Hematopoietic multipotent progenitor cell (in vitro differentiated cells): ENCODE measurements around the gene UQCC3. TPM values are rescaled to one million over a fixed set of nuclear protein-coding genes. Genes with fewer than 3 reads are reported as not detected.

Source experiments
- DNase-seq, 3 donors: peaks; one replicate each; pipeline ENCODE4 v3.0.0-alpha.2; 2011 to 2015; ENCODE audit warnings: low read depth in 2 of 3, low spot score in 2 of 3
- small RNA-seq: library from RNA; depleted of rRNA; stranded (forward); fragments of <200 nt; gene quantifications from one replicate; pipeline ENCODE3, GENCODE V24; 2012
- total RNA-seq: library from RNA; depleted of rRNA; stranded (reverse); fragments of >200 nt; gene quantifications from one replicate; pipeline ENCODE4 v1.2.3, GENCODE V29; 2012

The UQCC3 gene
- total RNA-seq, 1 donor, result 7.3 TPM

DNA sequence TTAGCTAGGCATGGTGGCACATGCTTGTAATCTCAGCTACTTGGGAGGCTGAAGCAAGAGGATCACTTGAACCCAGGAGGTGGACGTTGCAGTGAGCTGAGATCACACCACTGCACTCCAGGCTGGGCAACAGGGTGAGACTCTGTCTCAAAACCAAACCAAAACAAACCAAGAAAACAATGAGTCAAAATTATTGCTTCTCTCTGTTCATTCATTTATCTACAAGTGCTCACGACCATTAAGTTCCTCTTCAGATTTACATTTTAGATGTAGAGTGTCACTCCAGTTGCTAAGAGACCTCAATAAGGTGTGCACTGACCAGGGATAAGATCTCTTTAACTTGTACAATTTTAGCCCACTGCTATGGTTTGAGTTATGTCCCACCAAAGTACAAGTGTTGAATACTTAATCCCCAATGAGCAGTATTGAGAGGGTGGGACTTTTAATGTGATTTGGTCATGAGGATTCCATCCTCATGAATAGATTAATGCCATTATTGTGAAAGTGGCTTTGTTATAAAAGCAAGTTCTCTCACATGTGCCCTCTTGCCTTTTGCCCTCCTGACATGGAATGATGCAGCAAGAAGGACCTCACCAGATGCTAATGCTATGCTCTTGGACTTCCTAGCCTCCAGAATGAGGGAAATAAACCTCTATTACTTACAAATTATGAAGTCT, 48.0 kb downstream of the UQCC3 start:
- DNase-seq, result no peak

GRCh38 chr11:62721994-62722393, 50.5 kb downstream of the UQCC3 start:
- peak in 2 of 3 donors; percentile 44 to 52 for DNase-seq

Small RNA genes lying within 50 kb of the gene (small RNA-seq; reads per million reads assigned to genes)
- gene SNORA57, result not detected

Other genes starting within 250 kb of the UQCC3 start
- gene AHNAK, start 124.9 kb upstream of the UQCC3 start, total RNA-seq, result 250 TPM
- gene EEF1G, start 97.8 kb upstream of the UQCC3 start, total RNA-seq, result 3,462 TPM
- 11.6 TPM for gene TUT1, start 80.2 kb upstream of the UQCC3 start, total RNA-seq
- gene MTA2, start 69.8 kb upstream of the UQCC3 start, total RNA-seq, result 142 TPM
- gene EML3, start 58.9 kb upstream of the UQCC3 start, total RNA-seq, result 38.0 TPM
- gene ROM1, start 58.4 kb upstream of the UQCC3 start, total RNA-seq, result 2.7 TPM
- gene B3GAT3, start 49.7 kb upstream of the UQCC3 start, total RNA-seq, result 36.4 TPM
- 215 TPM for gene GANAB, start 25.1 kb upstream of the UQCC3 start, total RNA-seq
- 33.7 TPM for gene INTS5, start 18.4 kb upstream of the UQCC3 start, total RNA-seq
- gene C11orf98, start 6.5 kb upstream of the UQCC3 start, total RNA-seq, result 15.3 TPM
- gene CSKMT, start 6.4 kb upstream of the UQCC3 start, total RNA-seq, result 51.7 TPM
- 6.5 TPM for gene LBHD1, start 594 bp downstream of the UQCC3 start, total RNA-seq
- gene UBXN1, start 7.4 kb downstream of the UQCC3 start, total RNA-seq, result 141 TPM
- 0.27 TPM for gene LRRN4CL, start 17.9 kb downstream of the UQCC3 start, total RNA-seq
- 66.5 TPM for gene BSCL2, start 35.8 kb downstream of the UQCC3 start, total RNA-seq
- gene GNG3, start 36.0 kb downstream of the UQCC3 start, total RNA-seq, result not detected
- 7.5 TPM for gene HNRNPUL2, start 55.8 kb downstream of the UQCC3 start, total RNA-seq
- 30.4 TPM for gene TTC9C, start 56.8 kb downstream of the UQCC3 start, total RNA-seq
- 17.5 TPM for gene ZBTB3, start 82.5 kb downstream of the UQCC3 start, total RNA-seq
- gene POLR2G, start 89.9 kb downstream of the UQCC3 start, total RNA-seq, result 81.3 TPM
- gene TAF6L, start 99.7 kb downstream of the UQCC3 start, total RNA-seq, result 25.0 TPM
- gene TMEM179B, start 115.7 kb downstream of the UQCC3 start, total RNA-seq, result 49.3 TPM
- 31.2 TPM for gene TMEM223, start 120.3 kb downstream of the UQCC3 start, total RNA-seq
- 62.2 TPM for gene NXF1, start 133.8 kb downstream of the UQCC3 start, total RNA-seq
- gene STX5, start 160.4 kb downstream of the UQCC3 start, total RNA-seq, result 56.3 TPM
- not detected for gene TEX54, start 161.2 kb downstream of the UQCC3 start, total RNA-seq
- gene WDR74, start 167.9 kb downstream of the UQCC3 start, total RNA-seq, result 74.3 TPM
- gene SLC3A2, start 209.2 kb downstream of the UQCC3 start, total RNA-seq, result 116 TPM
- gene CHRM1, start 249.7 kb downstream of the UQCC3 start, total RNA-seq, result under 0.01 TPM